DOHH2 (cell line): ENCODE data around the gene IL22RA1.

Experiments
- EZH2phosphoT487 ChIP-seq: fragments of 200-600 bp; sonication (generic); IDR thresholded peaks from 2 replicates; pipeline ENCODE4 v1.6.1; 2017; ENCODE audit warnings: borderline replicate concordance, mild to moderate bottlenecking, antibody characterized with exemption, low read length, moderate library complexity, mixed read lengths
- TF ChIP-seq, protein P1 (sequence below): fragments of 200-600 bp; sonication (generic); IDR thresholded peaks from one replicate; pipeline ENCODE4 v1.5.1; 2014; ENCODE audit warnings: antibody characterized with exemption, mild to moderate bottlenecking, low read depth, low read length; ENCODE audit not compliant: poor library complexity, severe bottlenecking

GRCh38 chr1:24167008-24167407 lies 24.1 kb upstream of the IL22RA1 start:
- TF ChIP-seq EZH2phosphoT487, result no peak
- TF ChIP-seq, protein P1, sequence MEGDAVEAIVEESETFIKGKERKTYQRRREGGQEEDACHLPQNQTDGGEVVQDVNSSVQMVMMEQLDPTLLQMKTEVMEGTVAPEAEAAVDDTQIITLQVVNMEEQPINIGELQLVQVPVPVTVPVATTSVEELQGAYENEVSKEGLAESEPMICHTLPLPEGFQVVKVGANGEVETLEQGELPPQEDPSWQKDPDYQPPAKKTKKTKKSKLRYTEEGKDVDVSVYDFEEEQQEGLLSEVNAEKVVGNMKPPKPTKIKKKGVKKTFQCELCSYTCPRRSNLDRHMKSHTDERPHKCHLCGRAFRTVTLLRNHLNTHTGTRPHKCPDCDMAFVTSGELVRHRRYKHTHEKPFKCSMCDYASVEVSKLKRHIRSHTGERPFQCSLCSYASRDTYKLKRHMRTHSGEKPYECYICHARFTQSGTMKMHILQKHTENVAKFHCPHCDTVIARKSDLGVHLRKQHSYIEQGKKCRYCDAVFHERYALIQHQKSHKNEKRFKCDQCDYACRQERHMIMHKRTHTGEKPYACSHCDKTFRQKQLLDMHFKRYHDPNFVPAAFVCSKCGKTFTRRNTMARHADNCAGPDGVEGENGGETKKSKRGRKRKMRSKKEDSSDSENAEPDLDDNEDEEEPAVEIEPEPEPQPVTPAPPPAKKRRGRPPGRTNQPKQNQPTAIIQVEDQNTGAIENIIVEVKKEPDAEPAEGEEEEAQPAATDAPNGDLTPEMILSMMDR, result no peak
